ENCODE measurements around the gene VKORC1L1. TPM values are rescaled to one million over a fixed set of nuclear protein-coding genes. Genes with fewer than 3 reads are reported as not detected.

The VKORC1L1 gene
- total and polyA plus RNA-seq, 10 of the 15 experiments (the other 5 are each of a cell fraction or from before 2014, with no cell fraction given): 3.3 to 18.8 (median 12.5) TPM

- ChIA-PET POLR2A (interaction anchor here (0.6 kb wide), 1 partner anchor 13 kb away, joined by 3 read pairs; no protein-coding TSS in a partner anchor), RAD21 (ENCODE audit: unreplicated experiment) (no interaction called here), SMC1A (ENCODE audit: uncharacterized antibody, unreplicated experiment) (no interaction called here), CTCF (no interaction called here)
- no peak overlapping the region for H3K9ac ChIP-seq (ENCODE audit: control insufficient read depth, insufficient read depth, low read length)
- TF ChIP-seq SUPT20H (IDR thresholded peaks at IDR 0.05; ENCODE audit: borderline replicate concordance, control insufficient read depth, low read depth, low read length): no peak
- TF ChIP-seq EZH2 (IDR thresholded peaks at IDR 0.05; ENCODE audit: borderline replicate concordance, control insufficient read depth, low read depth, low read length): no peak
- TF ChIP-seq ZNF592 (IDR thresholded peaks at IDR 0.05): no peak
- no peak for TF ChIP-seq ATF7 (IDR thresholded peaks at IDR 0.05; ENCODE audit: low read depth)
- no peak for TF ChIP-seq ZNF687 (IDR thresholded peaks at IDR 0.05)
- in situ Hi-C loops (cut with MboI) (no loop called here), intact Hi-C loops (cut with micrococcal nuclease; ENCODE audit: unreplicated experiment) (no loop called here)
- no peak overlapping the region for H2AFZ ChIP-seq (ENCODE audit: control insufficient read depth, low read depth, low read length)
- no peak overlapping the region for H3K4me3 ChIP-seq
- H3K9me3 ChIP-seq (replicated peaks; ENCODE audit: control insufficient read depth, insufficient read depth, low read length): no peaks in the 10 kb centered on the region
- no peaks in the 10 kb centered on the region; the same call in none of the 2 replicates for H3K79me2 ChIP-seq (ENCODE audit: control insufficient read depth, insufficient read depth, low read length)
- H3K36me3 ChIP-seq (ENCODE audit: control insufficient read depth in 2 of 2, insufficient read depth in 2 of 2, low read length in 1 of 2): peaks cover 0 to 2% of the 10 kb centered on the region in 2 experiments; a peak in 2 of 4 replicates
- ATAC-seq (no peak), FAIRE-seq (no peak), DNase-seq (ENCODE audit: low read depth, low spot score) (no peak)
- H3K27ac ChIP-seq (ENCODE audit: control insufficient read depth, insufficient read depth): no peak overlapping the region
- H3K4me2 ChIP-seq (ENCODE audit: control insufficient read depth, insufficient read depth): no peak overlapping the region
- no peaks in the 10 kb centered on the region for H4K20me1 ChIP-seq (ENCODE audit: control insufficient read depth, insufficient read depth)
- no TSS peak for BruUV-seq (replicated peaks)
- 61% methylated on average over 2 of the region's 2 CpGs for WGBS (ENCODE audit: insufficient coverage, insufficient replicate concordance, low lambda C conversion rate, missing lambda C conversion rate)
- H3K4me1 ChIP-seq (ENCODE audit: control insufficient read depth, insufficient read depth, low read length): no peaks in the 10 kb centered on the region
- H3K27me3 ChIP-seq (replicated peaks in 1 of 2; ENCODE audit: control insufficient read depth in 2 of 2, insufficient read depth in 2 of 2, low read length in 1 of 2): no peaks in the 10 kb centered on the region
Observed at GRCh38 chr7:65910237-65910636, 37.4 kb downstream of the VKORC1L1 start.
